Measurements from ENCODE around the gene COL26A1. TPM values are rescaled to one million over a fixed set of nuclear protein-coding genes. Genes with fewer than 3 reads are reported as not detected.

COL26A1 gene
- total RNA-seq, 6 experiments from 2014 or later, result not detected

DNA sequence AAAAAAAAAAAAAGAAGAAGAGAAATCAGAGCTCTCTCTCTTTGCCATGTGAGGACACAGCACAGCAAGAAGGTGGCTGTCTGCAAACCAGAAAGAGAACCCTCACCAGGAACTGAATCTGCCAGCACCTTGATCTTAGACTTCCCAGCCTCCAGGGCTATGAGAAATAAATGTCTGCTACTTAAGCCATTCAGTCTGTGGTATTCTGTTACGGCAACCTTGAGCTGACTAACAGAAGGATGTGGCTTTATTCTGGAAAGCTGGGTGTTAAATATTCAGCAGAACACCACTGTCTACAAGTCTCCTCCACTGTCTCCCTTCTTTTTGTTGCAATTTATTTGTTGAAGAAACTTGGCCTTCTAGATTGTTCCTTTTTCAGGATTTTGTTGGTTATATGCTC, 5.0 kb downstream of the COL26A1 start:
- no peak overlapping the region for H3K4me3 Mint-ChIP-seq
- TF ChIP-seq, protein P1, sequence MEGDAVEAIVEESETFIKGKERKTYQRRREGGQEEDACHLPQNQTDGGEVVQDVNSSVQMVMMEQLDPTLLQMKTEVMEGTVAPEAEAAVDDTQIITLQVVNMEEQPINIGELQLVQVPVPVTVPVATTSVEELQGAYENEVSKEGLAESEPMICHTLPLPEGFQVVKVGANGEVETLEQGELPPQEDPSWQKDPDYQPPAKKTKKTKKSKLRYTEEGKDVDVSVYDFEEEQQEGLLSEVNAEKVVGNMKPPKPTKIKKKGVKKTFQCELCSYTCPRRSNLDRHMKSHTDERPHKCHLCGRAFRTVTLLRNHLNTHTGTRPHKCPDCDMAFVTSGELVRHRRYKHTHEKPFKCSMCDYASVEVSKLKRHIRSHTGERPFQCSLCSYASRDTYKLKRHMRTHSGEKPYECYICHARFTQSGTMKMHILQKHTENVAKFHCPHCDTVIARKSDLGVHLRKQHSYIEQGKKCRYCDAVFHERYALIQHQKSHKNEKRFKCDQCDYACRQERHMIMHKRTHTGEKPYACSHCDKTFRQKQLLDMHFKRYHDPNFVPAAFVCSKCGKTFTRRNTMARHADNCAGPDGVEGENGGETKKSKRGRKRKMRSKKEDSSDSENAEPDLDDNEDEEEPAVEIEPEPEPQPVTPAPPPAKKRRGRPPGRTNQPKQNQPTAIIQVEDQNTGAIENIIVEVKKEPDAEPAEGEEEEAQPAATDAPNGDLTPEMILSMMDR (IDR thresholded peaks at IDR 0.05), result no peak
- H3K27ac Mint-ChIP-seq, result no peak overlapping the region

DNA sequence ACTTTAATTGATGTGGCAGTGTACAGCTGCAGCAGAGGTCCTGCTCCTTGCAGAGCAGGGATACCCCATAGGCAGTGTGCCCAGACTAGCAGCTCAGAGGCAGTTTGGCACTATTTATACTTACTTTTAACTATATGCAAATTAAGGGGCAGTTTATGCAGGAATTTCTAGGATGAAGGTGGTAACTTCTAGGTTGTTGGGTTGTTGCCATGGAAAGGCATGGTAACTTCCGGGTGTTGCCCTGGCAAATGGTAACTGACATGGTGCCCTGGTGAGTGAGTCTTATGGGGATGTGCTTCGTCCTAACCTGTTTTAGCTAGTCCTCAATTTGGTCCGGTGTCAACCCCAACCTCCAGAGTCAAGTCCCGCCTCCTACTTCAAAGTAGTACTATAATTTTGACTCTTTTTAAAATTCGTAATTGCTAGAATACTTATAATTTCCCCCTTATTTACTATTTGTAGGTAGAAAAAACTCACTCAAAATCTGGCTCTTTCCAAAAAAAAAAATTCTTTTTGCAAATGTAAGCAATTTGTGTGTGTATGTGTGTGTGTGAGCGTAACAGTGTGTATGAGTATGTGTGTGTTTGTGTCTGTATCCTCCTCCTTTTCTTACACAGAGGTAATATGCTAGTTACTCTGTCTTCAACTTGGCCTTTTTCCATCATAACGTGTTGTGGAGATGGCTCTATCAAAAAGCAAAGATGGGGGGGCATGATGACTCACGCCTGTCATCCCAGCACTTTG, 5.9 kb downstream of the COL26A1 start:
- Mint-ChIP-seq H3K9me3 (no peaks in the 10 kb centered on the region), H3K4me1 (ENCODE audit: low read depth) (peaks cover 2% of the 10 kb centered on the region), H3K27ac (no peak overlapping the region), H3K27me3 (ENCODE audit: insufficient read depth) (peaks cover 53% of the 10 kb centered on the region), H3K4me3 (no peak overlapping the region), H3K36me3 (ENCODE audit: low read depth) (no peaks in the 10 kb centered on the region)
- TF ChIP-seq, protein P1 (IDR thresholded peaks at IDR 0.05), result no peak
- no peak for DNase-seq

More for the DNA sequence above, 5.0 kb downstream of the COL26A1 start:
- H3K27me3 Mint-ChIP-seq (ENCODE audit: insufficient read depth), result peaks cover 47% of the 10 kb centered on the region
- no peak for DNase-seq
- no peaks in the 10 kb centered on the region for H3K9me3 Mint-ChIP-seq
- H3K4me1 Mint-ChIP-seq (ENCODE audit: low read depth), result no peaks in the 10 kb centered on the region
- H3K36me3 Mint-ChIP-seq (ENCODE audit: low read depth), result no peaks in the 10 kb centered on the region

DNA sequence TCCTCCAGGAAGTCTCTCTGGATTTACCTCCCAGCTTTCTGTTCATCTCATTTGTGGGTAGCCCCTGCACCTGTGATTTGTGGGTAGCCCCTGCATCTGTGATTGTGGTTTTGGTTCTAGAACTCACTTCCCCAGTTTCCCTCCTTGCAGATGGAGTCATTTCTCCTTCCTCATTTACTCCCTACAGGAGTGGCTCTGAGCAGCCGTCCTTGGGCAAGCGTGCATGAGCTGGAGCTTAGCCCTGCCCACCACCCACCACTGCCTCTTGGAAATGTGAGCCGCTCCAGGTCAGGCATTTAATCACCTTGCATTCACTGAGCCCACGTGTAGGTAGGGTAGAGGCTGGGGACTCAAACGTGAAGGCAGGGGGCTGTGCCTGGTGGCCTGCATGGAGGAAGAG, 8.2 kb downstream of the COL26A1 start:
- no peaks in the 10 kb centered on the region for H3K36me3 Mint-ChIP-seq (ENCODE audit: low read depth)
- no peak overlapping the region for H3K27ac Mint-ChIP-seq
- H3K4me3 Mint-ChIP-seq, result no peak overlapping the region
- TF ChIP-seq, protein P1 (IDR thresholded peaks at IDR 0.05), result no peak
- H3K27me3 Mint-ChIP-seq (ENCODE audit: insufficient read depth), result peaks cover 60% of the 10 kb centered on the region
- peaks cover 11% of the 10 kb centered on the region for H3K4me1 Mint-ChIP-seq (ENCODE audit: low read depth)
- H3K9me3 Mint-ChIP-seq, result no peaks in the 10 kb centered on the region
- no peak for DNase-seq

DNA sequence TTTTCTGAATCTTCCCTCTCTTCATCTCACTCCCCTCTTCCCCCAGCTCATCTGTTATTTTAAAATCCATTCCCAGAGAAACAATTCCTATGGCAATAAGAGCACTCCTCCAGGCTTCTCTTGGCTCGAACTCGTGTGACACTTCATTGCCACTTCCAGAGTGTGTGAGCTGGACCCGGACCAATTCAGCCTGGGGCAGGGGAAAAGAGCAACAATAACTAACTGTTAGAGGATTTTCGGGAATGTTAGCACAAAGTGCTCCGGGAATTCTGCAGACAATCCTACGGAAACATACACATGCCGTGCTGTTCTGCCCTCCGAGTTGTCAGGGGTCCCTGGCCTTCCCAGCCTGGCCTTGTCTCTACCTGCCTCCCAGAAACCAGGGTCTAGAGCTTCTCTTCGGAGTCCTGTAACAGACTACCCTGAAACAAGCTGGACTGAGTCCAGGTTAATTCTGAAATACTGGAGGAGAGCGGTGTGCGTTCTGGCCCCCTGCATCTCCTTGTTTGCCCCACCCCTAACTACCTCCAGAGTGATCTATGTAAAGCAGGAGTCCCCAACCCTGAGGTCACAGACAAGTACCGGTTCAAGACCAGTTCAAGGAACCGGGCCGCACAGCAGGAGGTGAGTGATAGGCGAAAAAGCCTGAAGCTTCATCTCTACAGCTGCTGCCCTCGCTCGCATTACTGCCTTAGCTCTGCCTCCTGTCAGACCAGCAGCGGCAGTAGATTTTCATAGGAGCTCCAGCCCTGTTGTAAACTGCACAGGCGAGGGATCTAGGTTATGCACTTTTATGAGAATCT, 11.3 kb downstream of the COL26A1 start:
- peak; percentile 10 for DNase-seq
- no peak overlapping the region for H3K27ac Mint-ChIP-seq
- H3K36me3 Mint-ChIP-seq (ENCODE audit: low read depth), result no peaks in the 10 kb centered on the region
- H3K27me3 Mint-ChIP-seq (ENCODE audit: insufficient read depth), result peaks cover 61% of the 10 kb centered on the region
- H3K4me1 Mint-ChIP-seq (ENCODE audit: low read depth), result peaks cover 24% of the 10 kb centered on the region
- no peaks in the 10 kb centered on the region for H3K9me3 Mint-ChIP-seq
- TF ChIP-seq, protein P1 (IDR thresholded peaks at IDR 0.05), result no peak
- H3K4me3 Mint-ChIP-seq, result no peak overlapping the region

DNA sequence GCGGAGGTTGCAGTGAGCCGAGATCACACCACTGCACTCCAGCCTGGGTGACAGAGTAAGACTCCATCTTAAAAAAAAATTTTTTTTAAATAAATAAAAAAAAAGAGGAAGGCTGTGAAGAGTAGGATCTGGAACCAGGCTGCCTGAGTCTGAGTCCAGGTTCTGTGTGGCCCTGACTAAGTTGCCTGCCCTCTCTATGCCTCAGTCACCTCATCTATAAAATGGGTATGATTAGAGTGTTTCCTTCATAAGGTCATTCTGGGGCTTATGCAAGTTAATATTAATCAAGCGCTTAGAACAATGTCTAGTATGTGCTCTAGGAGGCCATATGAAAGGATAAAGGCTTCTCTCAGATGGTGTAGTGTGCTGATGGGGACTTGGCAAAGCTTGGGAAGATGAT, 12.3 kb downstream of the COL26A1 start:
- Mint-ChIP-seq H3K36me3 (ENCODE audit: low read depth) (no peaks in the 10 kb centered on the region), H3K27ac (no peak overlapping the region), H3K9me3 (no peaks in the 10 kb centered on the region), H3K4me1 (ENCODE audit: low read depth) (peaks cover 28% of the 10 kb centered on the region), H3K4me3 (no peak overlapping the region), H3K27me3 (ENCODE audit: insufficient read depth) (peaks cover 61% of the 10 kb centered on the region)
- TF ChIP-seq, protein P1 (IDR thresholded peaks at IDR 0.05), result no peak
- no peak for DNase-seq

Data from HFFc6 (cell line).